ENCODE results near the gene TMEM233.
"Not testable (repeated sequence)": the region's sequence is repeated elsewhere in the genome, so short reads cannot be mapped to it uniquely, and the experiment has no call there.

The TMEM233 gene

DNA sequence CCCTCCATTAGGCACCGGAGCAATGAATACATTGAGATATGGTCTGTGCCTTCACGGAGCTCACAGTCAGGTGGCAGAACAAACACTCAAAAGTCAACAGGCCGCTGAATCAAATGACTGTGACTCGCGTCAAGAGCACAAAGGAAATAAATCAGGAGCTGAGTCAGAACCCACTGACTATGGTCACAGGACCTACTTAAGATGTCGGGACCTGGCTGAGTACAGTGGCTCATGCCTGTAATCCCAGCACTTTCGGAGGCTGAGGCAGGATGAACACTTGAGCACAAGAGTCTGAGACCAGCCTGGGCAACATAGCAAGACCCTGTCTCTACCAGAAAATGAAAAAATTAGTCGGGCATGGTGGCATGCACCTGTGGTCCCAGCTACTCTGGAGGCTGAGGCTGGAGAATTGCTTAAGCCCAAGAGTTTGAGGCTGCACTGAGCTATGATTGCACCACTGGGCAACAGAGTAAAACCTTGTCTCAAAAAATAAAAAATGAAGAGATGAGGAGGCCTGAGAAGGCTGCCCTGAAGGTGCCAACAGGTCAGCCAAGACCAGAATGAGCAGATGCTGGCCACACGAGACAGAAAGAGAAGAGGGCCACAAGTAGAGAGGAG, 19.9 kb downstream of the TMEM233 start:
- DNase-seq, result no peak

DNA sequence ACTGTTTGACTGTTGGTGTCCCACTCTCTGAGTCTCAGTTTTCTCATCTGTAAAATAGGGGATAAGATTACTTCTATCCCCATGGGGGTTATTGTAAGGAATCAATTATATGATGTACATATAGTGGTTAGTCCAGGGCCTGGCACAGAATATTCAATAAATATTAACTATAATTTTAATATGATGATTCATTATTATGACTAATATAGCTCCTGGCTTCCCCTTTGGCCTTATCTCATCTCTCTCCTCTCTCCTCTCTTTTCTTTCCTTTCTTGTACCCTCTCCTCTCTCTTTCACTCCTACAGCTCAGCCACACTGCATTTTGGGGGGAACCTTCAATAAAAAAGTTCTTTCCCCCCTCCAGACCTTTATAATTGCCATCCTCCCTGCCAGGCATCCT, 21.1 kb downstream of the TMEM233 start:
- no peak for DNase-seq

DNA sequence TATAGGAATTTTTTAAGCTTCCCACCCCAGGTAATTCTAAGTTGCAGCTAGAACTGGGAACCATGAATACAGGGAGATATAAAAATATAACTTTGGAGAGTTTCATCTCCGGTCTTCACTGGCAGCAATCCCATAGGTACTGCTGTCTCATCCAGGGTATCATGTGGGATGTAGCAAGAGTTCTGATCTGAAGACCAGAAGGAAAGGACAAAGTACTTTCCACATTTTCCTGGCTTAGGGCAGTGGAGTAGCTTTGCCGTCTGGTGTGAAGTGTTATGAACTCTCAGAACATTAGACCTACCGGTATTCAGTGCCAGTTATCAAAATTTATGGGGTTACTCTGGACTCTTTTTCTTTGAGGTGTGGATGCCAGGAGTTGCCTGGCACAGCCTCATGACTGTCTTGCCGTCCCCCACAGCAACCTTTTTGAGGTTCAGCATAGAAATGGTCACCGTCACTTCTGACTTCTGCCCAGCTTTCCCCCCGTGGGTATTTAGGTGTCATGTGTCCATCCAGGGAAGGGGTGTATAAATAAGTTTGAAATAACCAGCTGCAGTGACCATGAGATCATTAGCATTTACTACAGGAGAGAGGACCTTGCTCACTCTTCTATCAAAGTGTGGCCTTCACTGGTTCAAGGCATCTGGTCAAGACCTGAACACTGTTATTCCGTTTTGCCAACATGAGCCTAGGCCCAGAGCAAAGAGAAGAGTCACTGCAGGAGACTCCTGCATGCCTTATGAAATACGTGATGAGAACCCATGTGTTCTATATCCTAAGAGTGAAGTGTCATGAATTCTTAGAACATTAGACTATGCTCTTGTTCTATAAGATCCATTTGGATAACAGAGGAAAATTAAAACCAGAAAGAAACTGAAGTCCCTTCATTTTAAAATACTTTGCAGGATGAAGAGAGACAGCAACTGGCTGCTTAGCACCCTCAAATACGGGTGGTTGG, 22.2 kb downstream of the TMEM233 start:
- DNase-seq, result no peak

DNA sequence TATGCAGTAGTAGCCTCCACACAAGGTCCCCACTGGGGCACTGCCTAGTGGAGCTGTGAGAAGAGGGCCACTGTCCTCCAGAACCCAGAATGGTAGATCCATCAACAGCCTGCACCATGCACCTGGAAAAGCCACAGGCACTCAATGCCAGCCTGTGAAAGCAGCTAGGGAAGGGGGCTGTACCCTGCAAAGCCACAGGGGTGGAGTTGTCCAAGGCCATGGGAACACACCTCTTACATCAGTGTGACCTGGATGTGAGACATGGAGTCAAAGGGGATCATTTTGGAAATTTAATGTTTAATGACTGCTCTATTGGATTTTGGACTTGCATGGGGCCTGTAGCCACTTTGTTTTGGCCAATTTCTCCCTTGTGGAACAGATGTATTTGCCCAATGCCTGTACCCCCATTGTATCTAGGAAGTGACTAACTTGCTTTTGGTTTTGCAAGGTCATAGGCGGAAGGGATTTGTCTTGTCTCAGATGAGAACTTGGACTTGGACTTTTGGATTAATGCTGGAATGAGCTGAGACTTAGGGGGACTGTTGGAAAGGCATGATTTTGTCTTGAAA, 24.8 kb downstream of the TMEM233 start:
- not testable (repeated sequence) for DNase-seq

DNA sequence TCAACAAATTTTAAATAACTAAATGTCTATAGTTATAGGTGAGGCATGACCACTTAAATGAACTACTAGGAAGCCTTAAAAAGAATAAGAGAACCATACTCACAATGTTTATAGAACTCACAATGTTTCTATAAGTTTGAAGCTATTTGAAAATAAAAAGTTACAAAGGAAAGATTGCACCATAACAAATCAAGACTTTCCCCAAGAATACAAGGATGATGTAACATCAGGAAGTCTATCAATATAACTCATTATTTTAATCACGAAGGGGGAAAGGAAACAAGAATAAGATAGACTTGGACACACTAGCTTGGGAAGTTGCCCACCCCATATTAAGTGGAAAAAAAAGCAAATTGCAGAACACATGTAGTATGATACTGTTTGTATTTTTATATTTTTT, 26.9 kb downstream of the TMEM233 start:
- DNase-seq, result no peak

DNA sequence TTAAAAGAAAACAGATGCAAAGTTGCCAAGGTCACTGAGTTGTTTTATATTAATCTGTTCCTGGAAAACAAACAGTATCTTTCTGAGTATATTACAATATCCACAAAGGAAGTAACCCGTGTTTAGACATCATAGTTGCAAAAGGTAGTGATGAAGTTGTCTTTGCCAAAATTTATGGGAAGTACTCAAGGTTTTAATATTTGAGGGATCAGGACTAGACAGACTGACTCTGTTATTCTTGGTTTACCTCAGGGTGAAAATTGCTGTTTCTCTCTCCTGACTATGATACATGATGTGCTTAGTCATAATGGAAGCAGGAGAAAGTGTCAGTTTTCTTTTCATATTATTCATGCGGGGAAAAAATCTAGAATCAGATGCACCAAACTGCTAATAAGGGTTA, 28.3 kb downstream of the TMEM233 start:
- no peak for DNase-seq

DNA sequence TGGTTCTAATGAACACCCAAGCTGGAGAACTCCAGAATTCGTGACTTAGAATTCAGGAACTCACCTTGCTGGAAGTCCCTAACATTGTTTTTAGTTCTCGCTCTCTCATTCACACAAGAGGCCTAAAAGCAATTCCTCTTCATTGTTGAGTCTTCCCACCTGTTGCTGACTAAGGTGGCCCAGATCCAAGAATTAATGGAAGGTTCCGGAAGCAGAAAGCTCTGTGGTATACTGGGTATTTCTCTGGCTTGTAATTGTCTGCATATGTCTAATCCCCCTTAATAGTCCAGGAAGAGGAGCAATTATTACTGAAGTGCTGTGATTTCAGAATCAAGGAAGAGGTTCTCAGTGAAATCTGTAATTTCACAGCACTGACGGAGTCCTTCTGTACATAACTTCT, 31.4 kb downstream of the TMEM233 start:
- DNase-seq, result no peak

DNA sequence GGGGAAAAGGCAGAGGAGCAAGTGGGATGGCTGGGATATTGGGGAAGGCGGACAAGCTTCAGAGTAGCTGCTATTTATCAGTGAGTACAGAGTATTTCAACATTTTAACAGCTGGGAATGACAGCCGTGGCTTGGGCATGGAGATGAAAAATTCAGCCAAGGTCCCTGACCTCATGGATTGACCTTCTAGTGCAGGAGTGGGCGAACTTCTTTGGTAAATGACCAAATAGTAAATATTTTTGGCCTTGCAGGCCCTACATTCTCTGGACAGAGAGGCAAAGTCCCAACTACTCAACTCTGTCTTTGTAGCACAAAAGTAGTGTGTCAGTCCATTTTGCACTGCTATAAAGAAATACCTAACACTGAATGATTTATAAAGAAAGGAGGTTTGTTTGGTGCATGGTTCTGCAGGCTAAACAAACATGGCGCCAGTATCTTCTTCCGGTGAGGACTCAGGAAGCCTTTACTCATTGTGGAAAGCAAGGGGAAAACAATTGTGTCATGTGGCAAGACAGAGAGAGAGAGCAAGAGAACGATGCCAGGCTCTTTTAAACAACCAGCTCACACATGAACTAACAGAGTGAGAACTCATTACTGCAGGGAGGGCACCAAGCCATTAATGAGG, 33.6 kb downstream of the TMEM233 start:
- no peak for DNase-seq

DNA sequence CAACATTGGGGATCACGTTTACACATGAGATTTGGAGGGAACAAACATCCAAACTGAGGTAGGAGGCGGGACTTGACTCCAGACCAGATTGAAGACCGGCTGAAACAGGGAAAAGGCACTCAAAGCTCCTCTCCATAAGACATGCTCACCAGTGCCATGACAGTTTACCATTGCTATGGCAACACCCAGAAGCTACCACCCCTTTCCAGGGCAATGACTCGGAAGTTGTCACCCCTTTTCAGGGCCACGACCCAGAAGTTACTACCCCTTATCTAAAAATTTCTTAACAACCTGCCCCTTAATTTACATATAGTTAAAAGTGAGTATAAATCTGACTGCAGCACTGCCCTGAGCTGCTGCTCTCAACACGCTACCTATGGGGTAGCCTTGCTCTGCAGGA, 34.1 kb downstream of the TMEM233 start:
- DNase-seq, result no peak

DNA sequence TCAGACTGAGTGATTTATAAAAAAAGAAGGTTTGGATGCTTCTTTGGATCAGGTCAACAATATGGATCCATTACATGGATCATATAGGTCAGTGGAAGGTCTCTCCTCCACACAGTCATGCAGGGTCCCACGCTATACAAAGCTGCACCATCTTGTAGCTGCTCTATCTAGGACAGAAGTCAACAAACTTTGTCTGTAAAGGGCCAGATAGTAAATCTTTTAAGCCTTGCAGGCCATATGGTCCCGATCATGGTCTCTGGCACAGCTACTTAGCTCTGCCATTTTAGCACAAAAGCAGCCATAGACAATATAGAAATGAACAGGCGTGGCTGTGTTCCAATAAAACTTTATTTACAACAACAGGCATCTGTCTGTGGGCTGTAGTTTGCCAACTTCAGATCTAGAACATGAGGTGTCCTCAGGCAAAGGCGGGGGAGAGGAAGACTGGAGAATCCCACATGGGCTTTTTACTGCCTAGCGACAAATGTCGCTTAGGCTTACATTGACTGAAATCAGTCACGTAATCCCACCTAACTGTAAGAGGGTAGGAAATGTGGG, 36.7 kb downstream of the TMEM233 start:
- no peak for DNase-seq

DNA sequence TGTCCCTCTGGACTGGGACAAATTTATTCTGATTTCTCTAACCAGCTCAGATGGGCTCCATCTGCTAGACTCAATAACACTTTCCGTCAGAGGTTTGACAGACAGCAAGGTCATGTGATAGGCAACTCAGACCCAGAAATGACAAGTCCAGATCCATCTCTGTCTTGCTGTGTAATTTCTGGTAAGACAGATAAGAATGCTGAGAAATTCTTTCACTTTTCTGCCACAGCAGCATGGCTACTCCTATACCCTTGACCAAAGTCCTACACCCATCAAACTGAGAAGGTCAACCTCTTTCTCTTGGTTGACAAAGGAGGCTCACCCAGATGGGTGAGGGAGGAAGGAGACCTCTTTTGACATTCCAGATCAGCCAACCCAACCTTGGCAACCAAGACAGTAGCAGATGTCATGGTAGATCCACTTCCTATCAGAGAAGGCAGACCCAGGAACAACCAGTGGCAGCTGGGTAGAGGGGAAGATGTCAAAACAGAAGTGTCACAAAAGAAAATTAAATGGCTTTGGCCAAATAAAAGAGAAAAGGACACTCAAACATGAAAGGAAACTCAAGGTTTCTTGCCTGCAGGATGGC, 37.5 kb downstream of the TMEM233 start:
- no peak for DNase-seq

DNA sequence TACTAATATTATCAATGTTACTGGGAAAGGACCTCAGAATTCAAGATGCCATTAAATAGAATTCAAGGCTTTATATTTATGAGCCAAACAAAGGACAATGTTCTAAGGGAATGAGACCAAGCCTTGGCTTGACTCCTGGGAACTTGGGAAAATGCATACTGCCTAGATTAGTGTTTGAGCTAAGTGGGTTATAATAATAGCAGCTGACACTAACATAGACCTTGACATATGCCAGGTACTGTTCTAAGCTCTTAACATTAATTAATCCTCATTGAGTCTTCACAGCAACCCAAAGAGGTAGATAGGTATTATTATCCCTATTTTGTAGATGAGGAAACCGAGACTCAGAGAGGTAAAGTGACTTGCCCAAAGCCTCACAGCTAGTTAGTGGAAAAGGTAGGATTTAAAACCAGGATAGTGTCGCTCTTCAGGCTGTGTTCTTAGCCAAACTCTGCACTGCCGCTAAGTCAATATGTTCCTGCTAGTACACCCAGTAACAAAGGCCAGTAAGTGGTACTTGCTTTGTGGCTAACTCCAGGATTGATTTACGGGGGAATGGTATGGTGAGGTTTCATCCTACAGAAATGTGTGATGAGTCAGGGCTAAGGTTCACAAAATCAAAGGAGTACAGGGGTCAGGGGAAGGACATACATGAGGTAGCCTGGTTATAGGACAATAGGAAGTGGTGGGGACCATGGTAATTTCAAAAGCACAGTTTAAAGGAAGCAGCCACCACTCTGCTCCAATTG, 38.5 kb downstream of the TMEM233 start:
- no peak for DNase-seq

DNA sequence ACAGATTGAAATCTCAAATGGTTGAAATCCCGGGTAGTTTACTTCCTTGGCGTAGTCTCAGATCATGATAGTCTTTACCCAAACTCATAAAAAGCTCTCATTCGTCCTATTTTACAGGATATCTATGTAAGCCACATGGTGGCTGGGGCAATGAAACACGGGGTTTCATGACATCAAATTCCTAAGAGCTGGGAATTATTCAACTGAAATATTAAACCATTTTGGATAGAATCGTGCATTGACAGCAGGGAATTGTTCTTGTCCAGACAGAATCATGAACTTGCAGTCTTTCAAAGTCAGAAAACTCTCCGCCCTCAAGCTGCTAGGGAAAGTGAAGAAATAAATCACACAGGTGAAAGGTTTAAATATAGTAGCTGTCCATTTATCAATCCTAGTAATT, 41.2 kb downstream of the TMEM233 start:
- DNase-seq, result no peak

DNA sequence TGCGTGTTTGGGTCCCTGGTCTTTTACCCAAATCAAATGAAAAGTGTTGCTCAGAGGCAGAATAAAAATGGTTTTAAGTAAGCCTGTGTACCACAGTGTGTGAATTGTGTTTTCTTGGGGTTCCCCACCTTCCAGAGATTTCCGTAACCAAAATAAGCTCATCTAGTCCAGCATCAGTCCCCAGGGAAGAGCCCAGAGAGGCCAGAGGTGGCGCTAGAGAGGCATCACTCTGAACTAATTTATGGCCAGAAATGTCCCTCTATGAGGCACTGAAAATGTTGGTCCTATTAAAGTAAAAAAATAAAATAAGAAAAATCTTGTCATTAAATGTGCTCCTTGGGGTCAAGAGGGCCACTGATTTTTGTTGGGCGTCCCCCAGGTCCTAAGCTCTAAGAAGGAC, 49.4 kb downstream of the TMEM233 start:
- DNase-seq, result no peak

DNA sequence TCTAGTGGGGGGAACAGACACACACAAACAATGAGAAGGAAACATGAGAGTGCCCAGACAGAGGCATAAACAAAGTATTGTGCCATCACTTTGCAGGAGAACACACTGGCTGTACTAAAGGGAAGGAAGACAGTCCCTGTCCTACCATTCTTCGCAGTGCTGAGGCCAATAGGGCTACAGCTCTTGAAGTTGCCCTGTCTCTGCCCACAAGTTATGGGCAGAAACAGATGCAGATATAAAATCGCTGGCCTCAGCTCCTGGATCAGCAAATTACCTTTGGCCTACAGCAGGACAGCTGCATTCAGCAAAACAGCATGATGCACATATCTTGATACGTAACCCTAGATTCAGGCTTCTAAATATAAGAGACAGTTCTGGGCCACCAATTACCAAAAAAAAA, 51.4 kb downstream of the TMEM233 start:
- DNase-seq, result no peak

DNA sequence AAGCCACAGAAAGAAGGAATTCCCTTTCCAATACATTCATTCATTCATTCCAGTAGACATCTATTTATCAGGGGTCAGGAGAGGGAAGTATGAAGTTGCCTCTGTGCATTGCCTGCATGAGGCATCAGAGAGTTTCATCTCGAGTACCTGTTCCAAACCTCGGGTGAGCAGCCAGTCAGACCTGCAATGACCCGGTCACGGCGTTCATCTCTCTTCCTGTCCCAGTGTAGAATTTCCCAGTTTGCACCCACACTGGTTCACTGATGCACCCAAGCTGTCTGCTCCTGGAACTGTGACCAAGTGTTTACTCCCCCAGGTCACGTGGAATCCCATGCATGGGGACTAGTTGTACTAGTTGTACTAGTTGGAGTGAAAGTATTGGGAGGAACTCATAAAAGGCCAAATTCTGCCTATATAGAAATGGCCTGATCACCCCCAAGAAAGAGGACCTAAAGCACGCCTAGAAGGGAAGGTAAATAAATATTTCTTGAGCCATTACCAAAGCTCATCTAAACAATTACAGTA, 52.0 kb downstream of the TMEM233 start:
- DNase-seq, result no peak

DNA sequence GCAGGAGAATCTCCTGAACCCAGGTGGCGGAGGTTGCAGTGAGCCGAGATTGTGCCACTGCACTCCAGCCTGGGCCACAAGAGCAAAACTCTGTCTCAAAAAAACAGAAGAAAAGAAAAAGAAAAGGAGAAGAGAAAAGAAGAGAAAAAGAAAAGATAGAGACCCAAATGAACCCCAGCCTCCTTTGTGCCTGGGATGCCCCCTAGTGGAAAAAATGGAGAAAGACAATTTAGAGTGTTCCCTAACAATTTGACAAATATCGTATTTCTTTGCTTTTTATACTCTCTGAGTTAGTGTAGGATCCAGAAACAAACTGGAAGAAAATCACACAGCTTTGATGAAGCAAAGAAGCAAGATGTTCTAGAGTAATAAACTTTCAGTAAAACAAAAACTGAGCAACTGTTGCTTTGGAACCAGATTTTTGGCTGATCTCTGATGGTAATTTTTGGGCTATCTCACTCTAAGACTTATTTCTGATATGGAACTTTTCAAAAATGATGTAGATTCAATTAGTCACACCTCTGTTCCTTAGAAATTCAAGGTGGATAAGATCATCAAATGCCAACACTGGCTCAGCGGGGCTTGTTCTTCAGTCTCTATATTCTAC, 55.7 kb downstream of the TMEM233 start:
- DNase-seq, result no peak

DNA sequence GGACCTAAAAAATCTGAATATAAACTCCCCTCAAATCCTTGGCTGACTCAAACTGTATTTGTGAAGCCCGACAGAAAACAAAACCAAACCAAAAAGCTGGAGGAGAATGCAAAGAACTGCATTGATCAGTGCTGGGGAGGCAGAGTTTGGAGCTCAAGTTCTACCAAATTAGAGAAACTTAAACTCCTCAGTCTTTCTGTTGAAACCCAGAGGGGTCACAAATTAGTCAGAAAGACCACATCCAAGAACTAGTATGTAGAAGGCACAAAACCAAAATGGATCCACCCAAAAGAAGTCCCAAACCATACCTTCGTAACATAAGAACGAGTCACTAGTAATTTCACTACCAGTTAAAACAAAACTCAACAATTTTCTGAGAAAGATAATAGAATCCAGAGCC, 59.1 kb downstream of the TMEM233 start:
- DNase-seq, result no peak

DNA sequence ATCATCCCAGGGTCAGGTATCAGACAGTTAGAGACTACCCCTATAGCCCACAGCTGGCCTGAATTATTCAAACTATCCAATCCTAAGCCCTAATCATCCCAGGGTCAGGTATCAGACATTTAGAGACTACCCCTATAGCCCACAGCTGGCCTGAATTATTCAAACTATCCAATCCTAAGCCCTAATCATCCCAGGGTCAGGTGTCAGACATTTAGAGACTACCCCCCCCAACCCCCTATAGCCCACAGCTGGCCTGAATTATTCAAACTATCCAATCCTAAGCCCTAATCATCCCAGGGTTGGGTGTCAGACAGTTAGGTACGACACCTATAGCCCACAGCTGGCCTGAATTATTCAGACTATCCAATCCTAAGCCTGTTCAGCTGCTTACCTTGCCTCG, 63.4 kb downstream of the TMEM233 start:
- DNase-seq, result not testable (repeated sequence)

DNA sequence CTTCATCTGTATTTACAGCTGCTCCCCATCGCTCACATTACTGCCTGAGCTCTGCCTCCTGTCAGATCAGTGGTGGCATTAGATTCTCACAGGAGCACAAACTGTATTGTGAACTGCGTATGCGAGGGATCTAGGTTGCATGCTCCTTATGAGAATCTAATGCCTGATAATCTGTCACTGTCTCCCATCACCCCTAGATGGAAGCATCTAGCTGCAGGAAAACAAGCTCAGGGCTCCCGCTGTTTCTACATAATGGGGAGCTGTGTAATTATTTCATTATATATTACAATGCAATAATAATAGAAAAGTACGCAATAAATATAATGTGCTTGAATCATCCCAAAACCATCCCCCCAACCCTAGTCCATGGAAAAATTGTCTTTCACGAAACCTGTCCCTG, 64.6 kb downstream of the TMEM233 start:
- DNase-seq, result not testable (repeated sequence)

DNA sequence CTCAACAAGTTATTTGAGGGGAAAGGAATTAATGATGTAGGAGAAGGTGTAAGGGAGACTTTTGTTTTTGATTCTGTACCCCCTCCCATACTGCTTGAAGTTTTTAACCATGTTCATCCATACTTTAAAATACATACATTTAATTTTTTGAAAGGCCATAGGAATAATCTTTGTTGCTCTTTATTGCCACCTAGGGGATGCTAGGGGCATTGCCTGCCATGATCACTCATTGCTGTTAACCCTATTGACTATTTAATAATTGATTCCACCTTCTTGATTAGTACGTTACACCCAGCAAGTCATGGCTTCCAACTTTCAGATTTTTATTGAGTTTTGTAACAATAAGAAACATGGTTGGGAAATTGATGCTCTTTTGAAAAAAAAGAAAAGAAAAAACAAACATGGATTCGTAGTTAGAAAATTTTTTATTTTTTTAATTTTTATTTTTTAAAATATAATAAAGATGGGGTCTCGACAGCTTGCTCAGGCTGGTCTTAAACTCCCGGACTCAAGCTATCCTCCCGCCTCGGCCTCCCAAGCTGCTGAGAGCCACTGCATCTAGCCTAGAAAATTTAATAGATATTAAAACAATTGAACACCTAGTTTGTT, 65.8 kb downstream of the TMEM233 start:
- DNase-seq, result peak; percentile 25

Measured in effector CD4-positive, alpha-beta T cell (primary cell).